GM21360 (cell line): ENCODE measurements around the gene MMP3.
A peak's percentile ranks its signal among the peaks of the same experiment; 100 is the strongest.

Source experiments
- ATAC-seq: cut with Tn5 transposase; IDR thresholded peaks from one replicate; pipeline ENCODE4 v1.9.1; 2021; ENCODE audit warnings: mild to moderate bottlenecking, moderate library complexity; ENCODE audit not compliant: unreplicated experiment

The MMP3 gene

DNA sequence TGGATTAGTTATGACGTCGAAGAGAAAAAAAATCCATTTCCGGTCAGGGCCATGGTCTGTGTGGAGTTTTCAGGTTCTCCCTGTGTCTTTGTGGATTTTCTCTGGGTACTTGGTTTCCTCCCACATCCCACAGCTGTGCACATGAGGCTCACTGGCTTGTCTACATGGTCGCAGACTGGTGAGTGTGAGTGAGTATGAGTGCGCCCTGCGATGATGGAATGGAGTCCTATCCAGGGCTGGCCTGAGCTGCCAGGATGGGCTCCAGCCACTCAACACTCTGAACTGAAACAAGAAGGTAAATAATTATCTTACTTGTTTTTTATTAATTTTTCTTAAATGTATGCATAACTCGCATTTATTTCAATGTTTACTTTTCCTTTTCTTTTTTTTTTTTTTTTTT is 10.8 kb downstream of the MMP3 start:
- no peak for ATAC-seq

DNA sequence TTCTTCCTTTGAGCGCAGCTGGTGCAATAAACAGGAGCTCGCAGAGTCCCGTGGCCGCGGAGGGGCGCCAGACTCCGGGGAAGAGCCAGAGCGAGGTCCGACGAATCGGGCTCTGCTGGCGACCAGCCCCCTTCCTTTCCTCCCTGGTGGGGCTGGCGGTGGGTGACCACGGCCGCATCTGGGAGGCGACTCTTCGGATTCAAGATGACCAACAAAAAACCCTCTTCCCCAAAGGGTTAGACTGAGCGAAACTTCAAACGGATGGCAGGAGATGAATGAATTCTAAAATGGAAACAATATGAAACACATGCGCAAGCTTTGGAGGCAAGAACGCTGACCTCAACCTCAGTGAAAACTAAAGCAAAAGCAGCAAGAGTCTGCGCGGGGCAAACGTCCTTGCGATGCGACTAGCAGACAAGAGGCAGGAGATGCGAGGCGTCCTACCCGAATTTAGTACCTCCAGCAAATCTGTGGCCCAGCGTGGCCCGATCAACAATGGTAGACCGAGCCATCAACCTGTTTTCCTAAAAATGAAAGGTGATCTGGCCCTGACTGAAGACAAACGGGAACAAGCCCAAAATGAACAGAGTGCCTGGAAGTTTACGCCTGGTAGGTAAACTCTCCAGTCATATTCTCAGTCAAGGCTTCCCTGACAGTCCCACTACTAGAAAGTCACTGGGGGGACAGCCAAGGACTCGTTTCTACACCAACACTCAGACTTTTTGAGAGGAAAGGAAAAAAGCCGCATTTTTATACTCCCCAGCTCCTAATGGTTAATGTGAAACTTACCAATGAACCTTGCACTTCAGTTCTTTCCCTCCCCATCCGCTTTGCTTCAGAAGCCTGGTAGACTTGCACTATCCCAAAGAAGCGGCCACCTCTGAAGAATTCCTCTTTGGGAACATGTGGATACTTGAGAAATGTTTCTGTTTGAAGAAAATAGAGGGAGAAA is 11.6 kb downstream of the MMP3 start:
- no peak for ATAC-seq

DNA sequence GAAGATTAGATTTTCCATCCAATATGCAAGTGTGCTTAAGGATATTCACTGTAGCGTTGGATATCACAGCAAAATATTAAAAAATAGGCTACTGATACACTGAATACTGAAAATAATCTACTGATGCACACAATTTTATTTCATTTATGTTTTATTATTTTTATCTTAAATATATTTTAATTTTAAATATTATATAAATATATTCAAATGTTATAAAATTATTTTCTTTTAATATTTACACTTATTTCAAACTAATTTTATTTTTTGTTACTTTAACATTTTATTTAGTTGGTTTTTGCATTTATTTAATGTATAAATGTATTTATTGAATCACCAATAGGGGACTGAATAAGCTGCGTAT is 12.3 kb downstream of the MMP3 start:
- no peak for ATAC-seq

DNA sequence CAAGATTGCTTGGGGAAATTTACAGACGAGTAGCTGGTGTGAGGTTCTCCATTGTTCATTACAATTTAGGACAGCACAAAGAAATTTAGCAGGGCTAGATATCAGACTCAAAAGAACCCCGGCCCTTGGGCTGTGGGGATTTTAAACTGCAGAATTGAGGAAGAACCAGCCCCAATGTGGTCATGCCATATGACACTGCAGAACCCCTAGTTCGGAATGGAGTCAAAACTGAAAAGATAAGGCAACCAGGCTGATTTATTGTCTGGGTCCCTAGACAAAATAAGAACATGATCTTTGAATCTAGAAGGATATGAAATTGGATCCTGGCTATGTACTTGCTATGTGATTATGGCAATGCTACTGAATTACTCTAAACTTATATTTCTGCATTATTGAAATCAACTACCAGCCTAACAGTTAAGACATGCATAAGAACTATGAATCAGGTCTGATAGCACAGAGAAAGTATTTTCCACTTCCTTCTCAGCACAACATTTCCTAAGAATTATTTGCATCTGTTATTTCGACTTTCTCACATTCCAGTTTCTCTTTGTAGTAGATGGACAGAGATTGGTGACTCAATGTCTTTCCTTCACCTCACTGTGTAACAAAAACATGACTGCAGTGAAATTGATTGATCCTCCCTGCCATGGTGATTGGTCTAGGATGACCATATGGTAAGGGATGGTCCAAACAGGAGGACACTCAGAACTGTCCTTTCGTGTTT is 13.2 kb downstream of the MMP3 start:
- ATAC-seq = no peak

DNA sequence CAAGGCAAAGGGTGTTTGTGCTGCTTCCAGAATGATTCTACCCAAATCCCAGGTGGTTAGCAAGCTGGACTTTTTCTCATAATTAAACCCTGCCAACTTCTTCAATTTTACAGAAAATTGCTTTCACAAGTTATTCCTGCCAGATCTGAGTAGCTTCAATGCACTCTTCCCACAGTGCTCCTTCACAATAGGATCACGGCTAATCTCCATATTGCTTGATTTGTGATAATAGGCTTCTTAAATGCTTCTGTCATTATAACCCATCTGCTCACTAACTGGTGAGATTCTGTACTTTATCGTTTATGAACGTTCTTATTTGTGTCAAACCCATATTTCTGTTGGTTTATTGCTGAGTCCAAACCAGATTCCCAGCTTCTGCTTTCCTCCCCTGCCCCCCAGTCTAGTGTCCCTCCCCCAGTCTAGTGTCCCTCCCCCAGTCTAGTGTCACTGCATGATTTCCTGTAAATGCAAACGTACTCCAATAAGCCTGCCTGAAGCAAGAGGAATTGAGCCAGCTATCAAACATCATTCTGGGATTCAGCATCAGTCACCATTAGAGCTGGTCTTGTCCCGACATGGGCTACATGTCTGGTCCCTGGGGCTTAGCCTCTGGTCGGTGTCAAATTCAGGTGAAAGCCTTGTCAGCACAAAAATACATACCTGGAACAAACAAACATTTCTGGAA is 14.0 kb downstream of the MMP3 start:
- no peak for ATAC-seq

DNA sequence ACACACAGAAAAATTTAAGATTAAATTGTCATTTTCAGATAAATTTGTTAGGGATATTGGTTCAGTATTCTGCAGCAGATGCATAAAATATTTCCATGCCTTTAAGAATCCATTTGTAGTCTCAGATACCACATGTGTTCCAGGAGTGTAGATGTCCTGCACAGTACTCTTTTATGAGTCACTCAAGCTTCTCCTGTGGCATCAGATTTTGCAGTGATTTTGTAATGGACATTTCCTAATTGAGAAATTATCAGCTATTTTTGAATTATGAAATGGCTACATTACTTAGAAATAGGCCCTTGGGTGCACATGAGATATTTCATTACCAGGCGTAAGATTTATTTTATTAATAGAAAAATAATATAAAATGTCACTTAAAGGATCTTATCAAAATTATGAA is 18.9 kb downstream of the MMP3 start:
- ATAC-seq = no peak

DNA sequence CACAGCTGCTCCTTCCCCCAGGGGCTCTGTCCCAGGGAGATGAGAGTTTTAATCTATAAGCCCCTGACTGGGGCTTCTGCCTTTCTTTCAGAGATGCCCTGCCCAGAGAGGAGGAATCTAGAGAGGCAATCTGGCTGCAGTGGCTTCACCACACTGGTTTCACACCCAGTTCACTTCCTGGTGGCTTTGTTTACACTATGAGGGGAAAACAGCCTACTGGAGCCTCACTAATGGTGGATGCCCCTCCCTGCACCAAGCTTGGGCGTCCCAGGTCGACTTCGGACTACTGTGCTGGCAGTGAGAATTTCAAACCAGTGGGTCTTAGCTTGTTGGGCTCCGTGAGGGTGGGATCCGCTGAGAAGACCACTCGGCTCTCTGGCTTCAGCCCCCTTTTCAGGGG is 23.9 kb downstream of the MMP3 start:
- ATAC-seq = no peak

DNA sequence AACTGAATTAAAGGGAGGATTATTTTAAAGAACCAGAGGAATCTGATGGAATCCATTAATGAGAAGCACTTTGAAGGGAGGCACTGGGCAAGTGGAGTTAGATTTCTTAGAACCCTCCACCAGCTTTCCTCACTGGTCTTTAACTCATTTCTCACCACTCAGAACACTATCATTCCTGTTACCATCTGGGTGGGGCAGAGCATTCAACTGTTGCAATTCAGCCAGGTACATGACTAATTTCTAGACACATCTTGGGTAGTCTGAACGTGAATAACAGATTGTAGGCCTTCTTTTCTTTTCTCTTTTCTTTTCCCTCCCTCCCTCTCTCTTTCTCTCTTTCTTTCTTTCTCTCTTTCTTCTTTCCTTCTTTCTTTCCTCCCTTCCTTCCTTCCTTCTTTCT is 29.9 kb downstream of the MMP3 start:
- no peak for ATAC-seq

DNA sequence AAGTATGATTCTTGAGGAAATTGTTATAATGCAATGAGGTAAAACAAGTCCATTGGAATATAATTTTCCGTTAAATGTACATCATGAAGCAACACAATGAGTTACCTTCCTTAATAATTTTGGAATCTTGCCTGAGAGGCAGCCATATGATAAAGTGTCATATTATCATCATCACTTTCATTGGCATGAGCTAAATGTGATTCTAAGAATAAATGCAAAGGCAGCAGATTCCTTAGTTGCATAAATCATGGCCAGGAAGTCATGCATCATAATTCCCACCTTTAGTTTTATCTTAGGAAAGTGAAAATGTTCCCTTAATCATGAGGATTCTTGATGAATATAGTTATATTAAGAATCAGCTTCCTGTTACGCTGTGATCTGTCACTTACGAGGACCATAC is 31.2 kb downstream of the MMP3 start:
- no peak for ATAC-seq

DNA sequence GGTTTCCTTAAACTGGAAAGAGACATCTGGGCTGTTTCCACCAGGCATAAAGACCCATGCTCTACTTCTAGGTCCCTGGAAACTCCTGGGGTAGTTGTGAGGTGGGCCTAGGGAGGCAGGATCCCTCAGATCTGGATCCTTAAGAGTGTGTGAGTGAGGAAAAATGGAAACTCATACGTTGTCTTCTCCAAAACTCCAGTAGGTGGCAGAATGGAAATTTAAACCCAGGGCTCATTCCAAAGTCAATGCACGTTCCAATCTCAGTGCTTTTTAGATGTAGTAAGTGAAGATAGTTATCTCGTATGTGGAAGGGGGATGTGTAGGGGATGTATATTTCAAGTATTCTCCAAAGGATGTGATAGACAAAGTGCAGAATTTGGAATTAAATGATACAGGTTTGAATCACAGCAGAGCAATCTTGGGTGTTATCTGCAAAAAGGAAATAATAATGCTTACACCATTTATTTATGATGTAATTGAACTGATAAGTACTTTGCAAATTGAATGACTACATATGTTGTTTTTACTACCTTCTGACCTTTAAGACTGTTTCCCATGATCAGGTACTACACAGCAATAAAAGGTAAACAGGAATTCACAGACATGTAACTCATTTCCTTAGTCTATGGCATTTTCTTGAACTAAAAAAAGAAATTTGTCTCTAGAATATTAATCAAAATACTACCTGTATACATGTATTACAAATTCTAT is 32.3 kb downstream of the MMP3 start:
- no peak for ATAC-seq

DNA sequence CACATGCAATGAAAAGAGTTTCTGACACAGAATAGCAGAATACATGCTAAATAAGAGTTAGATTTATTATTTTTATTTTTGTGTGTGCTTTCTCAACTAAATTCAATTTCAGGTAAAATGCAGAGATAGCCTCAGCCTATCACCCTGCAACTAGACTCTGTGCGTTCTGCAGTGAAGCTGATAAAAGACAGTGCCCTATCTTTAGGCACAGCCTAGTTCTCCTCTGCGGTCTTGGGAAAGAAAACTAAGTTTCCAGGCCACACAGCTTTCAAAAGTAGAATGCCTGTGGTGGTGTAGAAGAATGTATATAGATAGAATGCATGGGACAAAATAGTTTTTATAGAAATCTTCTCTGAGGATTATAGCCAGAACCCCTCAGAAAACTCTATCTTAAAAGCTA is 33.4 kb downstream of the MMP3 start:
- no peak for ATAC-seq

DNA sequence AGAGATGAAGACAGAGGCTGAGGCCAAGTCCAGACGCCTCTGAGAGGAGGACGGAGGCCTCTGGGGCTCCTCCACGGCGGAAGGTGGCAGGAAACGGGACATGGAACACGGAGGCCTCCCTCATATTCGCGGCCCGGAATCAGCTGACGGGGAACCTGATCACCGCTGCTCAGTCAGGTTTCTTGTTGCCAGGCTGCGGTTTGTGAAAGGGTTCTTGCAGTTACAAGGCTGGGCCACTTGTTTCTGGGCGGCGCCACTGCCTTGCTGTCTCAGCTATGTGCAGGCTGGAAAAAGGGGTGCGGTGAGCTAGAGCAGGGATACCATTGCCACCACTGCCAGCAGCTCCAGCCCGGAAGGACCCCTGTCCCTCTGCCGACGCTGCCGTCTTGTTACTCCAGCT is 35.5 kb downstream of the MMP3 start:
- peak; percentile 78 for ATAC-seq

DNA sequence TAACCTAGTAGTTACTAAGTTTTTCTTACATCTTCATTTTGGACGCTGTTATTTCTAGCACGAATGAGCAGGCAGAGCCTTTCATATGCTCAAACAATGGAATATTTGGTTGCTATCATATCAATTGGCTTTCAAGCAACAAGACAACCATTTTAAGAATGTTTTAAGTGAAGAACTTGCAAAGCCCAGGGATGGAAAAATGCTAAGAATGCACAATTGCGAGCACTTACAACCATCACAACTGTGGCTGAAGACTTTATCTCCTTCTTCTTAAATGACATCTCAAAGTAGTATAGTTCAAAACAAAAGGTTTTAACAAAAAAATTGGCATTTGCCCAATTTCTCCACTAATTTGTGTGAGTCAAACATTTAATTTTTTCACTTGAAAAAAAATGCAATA is 37.1 kb downstream of the MMP3 start:
- no peak for ATAC-seq

DNA sequence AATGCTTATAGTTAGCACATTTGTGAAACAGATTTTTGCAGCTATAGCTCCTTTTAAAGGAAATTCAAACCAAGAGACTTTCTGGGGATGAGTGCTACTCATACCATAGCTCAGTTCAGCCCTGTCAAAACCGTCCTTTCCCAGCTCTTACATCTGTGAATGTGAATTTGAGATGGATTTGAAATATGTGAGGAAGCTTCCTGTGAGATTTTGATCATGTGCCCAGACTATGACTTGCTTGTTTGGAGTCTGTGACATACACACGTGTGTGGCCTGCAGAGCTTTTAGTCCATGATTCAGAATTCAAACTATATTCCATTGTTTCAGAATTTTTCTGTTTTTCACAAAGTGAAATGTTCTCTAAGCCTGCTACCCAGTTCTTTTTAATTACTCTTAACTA is 41.1 kb downstream of the MMP3 start:
- ATAC-seq = no peak

DNA sequence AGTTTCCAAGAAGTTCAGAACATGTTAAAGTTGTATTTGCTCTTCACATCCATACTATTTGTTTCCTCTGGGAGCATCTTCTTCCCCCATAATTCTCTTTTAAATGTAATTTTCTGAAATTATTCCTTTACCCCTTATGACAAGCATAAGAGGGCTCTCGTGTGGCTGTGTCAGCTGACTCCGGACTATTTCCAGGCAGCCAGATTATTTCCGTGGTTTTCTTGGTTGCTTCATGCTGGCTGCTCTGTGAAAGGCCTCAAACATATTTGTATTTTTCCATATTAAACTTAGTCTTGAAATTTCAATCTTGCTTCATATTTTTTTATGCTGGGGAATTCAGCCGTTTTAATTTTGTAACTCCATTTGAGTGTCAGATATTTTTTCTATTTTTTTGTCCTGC is 42.6 kb downstream of the MMP3 start:
- no peak for ATAC-seq

DNA sequence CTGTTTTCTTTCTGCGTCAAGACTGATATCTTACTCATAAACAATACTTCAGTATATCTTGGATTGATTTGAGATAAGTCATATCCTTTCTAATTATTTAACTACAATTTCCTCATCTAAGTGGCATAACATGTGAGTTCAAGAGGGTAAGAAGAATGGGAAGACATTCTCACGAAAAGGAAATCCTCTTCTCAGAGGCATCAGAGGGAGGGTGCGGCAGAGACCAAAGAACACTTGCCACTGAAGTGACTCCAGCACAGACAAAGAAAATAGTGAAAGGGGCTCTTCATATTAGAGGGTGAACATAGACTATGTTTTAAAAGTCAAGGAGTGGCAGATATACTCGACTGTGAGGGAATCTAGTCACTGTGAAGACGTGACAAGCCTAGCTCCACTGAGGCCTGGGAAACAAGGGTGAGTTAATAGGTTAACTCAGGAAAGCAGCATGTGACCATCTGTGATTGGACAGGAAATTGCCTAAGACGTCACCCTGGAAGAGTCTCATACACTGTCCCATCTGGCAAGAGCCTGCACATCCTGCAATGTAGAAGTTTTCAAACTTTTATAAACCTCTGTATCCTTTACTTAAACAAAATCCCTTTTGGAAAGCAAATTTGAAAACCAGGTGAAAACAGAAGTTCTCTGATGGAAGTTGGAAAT is 43.6 kb downstream of the MMP3 start:
- ATAC-seq = no peak

DNA sequence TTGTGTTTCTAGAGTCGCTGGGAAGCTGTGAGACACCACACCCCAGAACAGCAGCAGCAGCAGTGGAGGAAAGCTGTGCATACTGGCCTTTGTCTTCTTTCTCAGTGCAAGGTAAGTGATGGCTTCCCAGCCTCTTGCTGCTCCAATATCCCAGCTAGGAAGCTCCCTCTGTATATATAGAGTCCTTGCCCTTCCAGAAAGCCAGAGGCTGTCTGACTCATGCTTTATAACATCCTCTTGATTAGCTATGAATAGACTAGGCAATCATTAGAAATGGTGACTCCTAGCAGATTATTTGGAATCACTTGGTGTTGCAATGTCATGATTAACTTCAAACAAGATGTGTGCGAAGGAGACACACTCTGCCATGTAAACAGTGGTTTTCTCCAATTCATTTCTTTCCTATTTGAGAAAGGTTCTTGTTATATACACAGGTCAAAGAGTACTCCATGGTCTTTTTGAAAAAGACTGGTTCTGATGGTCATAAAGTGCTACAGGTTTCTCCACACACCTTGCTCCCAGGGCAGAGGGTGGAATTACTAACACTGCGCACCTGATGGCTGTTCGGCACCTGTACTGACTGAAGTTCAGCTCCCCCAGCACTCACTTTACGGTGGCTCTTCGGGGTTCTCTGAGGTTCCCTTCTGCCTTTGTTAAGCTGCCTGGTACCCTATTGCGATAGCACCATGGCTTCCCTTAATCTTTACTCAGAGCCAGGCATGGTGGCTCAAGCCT is 45.2 kb downstream of the MMP3 start, which contains the start of gene MMP1:
Gene MMP1, minus strand, starts transcription at position 149 of the 735 bp plus-strand sequence. Its CDS starts 68 bp downstream, at position 81.
- no peak for ATAC-seq

DNA sequence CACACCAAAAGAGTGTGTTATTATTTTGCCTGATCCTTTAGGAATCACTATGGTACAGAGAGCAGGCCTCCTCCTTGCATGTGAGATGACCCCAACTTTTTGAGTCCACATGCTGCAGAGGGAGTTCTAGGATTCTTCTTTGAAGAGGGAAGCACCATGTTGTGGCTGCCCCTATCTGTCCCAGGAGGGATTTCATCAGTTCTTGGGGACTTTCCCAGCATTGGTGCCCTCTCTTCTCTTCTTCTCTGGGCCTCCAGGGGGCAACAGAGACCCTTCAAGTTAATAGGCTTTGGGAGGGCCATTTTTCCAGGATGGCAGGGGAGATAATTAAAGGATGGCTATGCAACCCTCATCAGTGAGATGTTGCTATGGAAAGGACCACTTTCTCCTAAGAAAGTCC is 49.0 kb downstream of the MMP3 start:
- peak; percentile 99 for ATAC-seq

DNA sequence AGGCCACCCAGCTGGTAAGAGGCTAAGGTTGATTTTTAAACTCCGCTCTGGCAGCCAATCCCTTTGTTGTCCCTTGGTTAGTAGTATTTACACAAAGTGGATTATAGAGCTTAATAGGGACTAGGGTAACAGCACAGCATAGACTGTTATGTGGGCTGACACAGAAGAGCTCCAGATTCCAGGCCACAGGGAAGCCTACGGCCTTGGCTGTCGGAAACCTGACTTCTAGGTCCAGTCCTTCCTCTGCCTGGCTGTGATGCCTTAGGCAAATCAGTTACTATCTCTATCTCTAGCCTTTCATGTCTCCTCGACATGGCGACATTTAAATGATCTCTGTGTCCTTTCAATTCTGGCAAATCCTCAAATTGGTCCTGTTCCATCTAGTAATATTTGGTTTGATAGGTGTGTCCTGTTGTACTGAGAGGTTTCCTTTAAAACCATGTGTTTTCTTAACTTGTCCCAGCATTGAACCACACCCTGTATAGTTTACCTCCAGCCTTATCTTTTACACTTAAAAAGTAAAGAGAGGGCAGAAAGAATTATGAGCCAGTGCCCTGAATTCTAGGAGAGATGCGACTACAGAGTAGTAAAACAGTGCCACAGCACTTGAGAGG is 49.6 kb downstream of the MMP3 start:
- no peak for ATAC-seq
